Measurements from ENCODE around the gene ADISSP. TPM values are rescaled to one million over a fixed set of nuclear protein-coding genes. Genes with fewer than 3 reads are reported as not detected.

Gene ADISSP
- total RNA-seq, 1 donor = 18.5 TPM

GRCh38 chr20:3771552-3772058 lies 4.1 kb upstream of the ADISSP start:
- DNase-seq (ENCODE audit: insufficient read length, low spot score, missing footprints) = no peak
- Histone ChIP-seq H3K4me1 (ENCODE audit: insufficient read depth, low read length) (peaks cover 30% of the 10 kb centered on the region), H4K20me1 (ENCODE audit: insufficient read depth, low read length) (no peaks in the 10 kb centered on the region), H3K27me3 (ENCODE audit: insufficient read depth, low read length) (no peaks in the 10 kb centered on the region), H3K79me2 (ENCODE audit: insufficient read depth, low read length) (peaks cover 9% of the 10 kb centered on the region), H3K4me2 (ENCODE audit: insufficient read depth, low read length) (no peak overlapping the region), H3K9me3 (ENCODE audit: low read depth, low read length) (no peaks in the 10 kb centered on the region), H3K4me3 (ENCODE audit: insufficient read depth, low read length) (no peak overlapping the region), H2AFZ (ENCODE audit: low read length) (no peak overlapping the region), H3K27ac (ENCODE audit: low read depth, low read length) (no peak overlapping the region), H3K36me3 (ENCODE audit: insufficient read depth, low read length) (no peaks in the 10 kb centered on the region)
- no peak for TF ChIP-seq CTCF (IDR thresholded peaks at IDR 0.05; ENCODE audit: extremely low read depth, low read depth, low read length)

GRCh38 chr20:3768342-3769130 lies 983 bp upstream of the ADISSP start:
- TF ChIP-seq CTCF (IDR thresholded peaks at IDR 0.05; ENCODE audit: extremely low read depth, low read depth, low read length) = peak; percentile 33

GRCh38 chr20:3767110-3767426 lies 485 bp downstream of the ADISSP start:
- peak overlapping the region; percentile 88 for H2AFZ ChIP-seq (ENCODE audit: low read length)
- no peaks in the 10 kb centered on the region for H3K27me3 ChIP-seq (ENCODE audit: insufficient read depth, low read length)
- H3K27ac ChIP-seq (ENCODE audit: low read depth, low read length) = no peak overlapping the region
- peak; percentile 87 for DNase-seq (ENCODE audit: insufficient read length, low spot score, missing footprints)
- H3K36me3 ChIP-seq (ENCODE audit: insufficient read depth, low read length) = no peaks in the 10 kb centered on the region
- H3K4me3 ChIP-seq (ENCODE audit: insufficient read depth, low read length) = peak overlapping the region; percentile 88
- H3K4me2 ChIP-seq (ENCODE audit: insufficient read depth, low read length) = peak overlapping the region; percentile 95
- H3K9me3 ChIP-seq (ENCODE audit: low read depth, low read length) = no peaks in the 10 kb centered on the region
- no peaks in the 10 kb centered on the region for H4K20me1 ChIP-seq (ENCODE audit: insufficient read depth, low read length)
- H3K4me1 ChIP-seq (ENCODE audit: insufficient read depth, low read length) = peaks cover 34% of the 10 kb centered on the region
- TF ChIP-seq CTCF (IDR thresholded peaks at IDR 0.05; ENCODE audit: extremely low read depth, low read depth, low read length) = no peak
- H3K79me2 ChIP-seq (ENCODE audit: insufficient read depth, low read length) = peaks cover 24% of the 10 kb centered on the region

More at GRCh38 chr20:3768342-3769130, 983 bp upstream of the ADISSP start:
- Histone ChIP-seq H3K27me3 (ENCODE audit: insufficient read depth, low read length) (no peaks in the 10 kb centered on the region), H3K4me2 (ENCODE audit: insufficient read depth, low read length) (peak overlapping the region; percentile 95), H4K20me1 (ENCODE audit: insufficient read depth, low read length) (no peaks in the 10 kb centered on the region), H3K4me1 (ENCODE audit: insufficient read depth, low read length) (peaks cover 34% of the 10 kb centered on the region), H3K27ac (ENCODE audit: low read depth, low read length) (peak overlapping the region; percentile 83), H3K79me2 (ENCODE audit: insufficient read depth, low read length) (peaks cover 23% of the 10 kb centered on the region), H3K36me3 (ENCODE audit: insufficient read depth, low read length) (no peaks in the 10 kb centered on the region), H2AFZ (ENCODE audit: low read length) (peak overlapping the region; percentile 94), H3K4me3 (ENCODE audit: insufficient read depth, low read length) (peak overlapping the region; percentile 88), H3K9me3 (ENCODE audit: low read depth, low read length) (no peaks in the 10 kb centered on the region)
- peak; percentile 94 for DNase-seq (ENCODE audit: insufficient read length, low spot score, missing footprints)

- Histone ChIP-seq H2AFZ (ENCODE audit: low read length) (peak overlapping the region; percentile 88), H3K27me3 (ENCODE audit: insufficient read depth, low read length) (no peaks in the 10 kb centered on the region), H4K20me1 (ENCODE audit: insufficient read depth, low read length) (no peaks in the 10 kb centered on the region), H3K4me2 (ENCODE audit: insufficient read depth, low read length) (peak overlapping the region; percentile 95), H3K36me3 (ENCODE audit: insufficient read depth, low read length) (peaks cover 2% of the 10 kb centered on the region), H3K79me2 (ENCODE audit: insufficient read depth, low read length) (peaks cover 24% of the 10 kb centered on the region), H3K27ac (ENCODE audit: low read depth, low read length) (no peak overlapping the region), H3K4me3 (ENCODE audit: insufficient read depth, low read length) (peak overlapping the region; percentile 88), H3K4me1 (ENCODE audit: insufficient read depth, low read length) (peaks cover 34% of the 10 kb centered on the region), H3K9me3 (ENCODE audit: low read depth, low read length) (no peaks in the 10 kb centered on the region)
- peak; percentile 29 for DNase-seq (ENCODE audit: insufficient read length, low spot score, missing footprints)
- TF ChIP-seq CTCF (IDR thresholded peaks at IDR 0.05; ENCODE audit: extremely low read depth, low read depth, low read length) = no peak
Measured at GRCh38 chr20:3766422-3767109, 987 bp downstream of the ADISSP start.

Data from osteoblast (primary cell).